IPS-15b (cell line): ENCODE data around the gene ZNF254.

Experiments used
- H3K27me3 ChIP-seq: one replicate; pipeline ENCODE4 v1.6.1; 2013; ENCODE audit warnings: low read length; ENCODE audit not compliant: control insufficient read depth, insufficient read depth
- H3K36me3 ChIP-seq: one replicate; pipeline ENCODE4 v1.6.1; 2013; ENCODE audit warnings: low read length; ENCODE audit not compliant: control insufficient read depth, insufficient read depth
- H3K4me1 ChIP-seq: one replicate; pipeline ENCODE4 v1.6.1; 2013; ENCODE audit warnings: mild to moderate bottlenecking, low read length; ENCODE audit not compliant: control insufficient read depth, insufficient read depth
- H3K4me3 ChIP-seq: one replicate; pipeline ENCODE4 v1.5.1; 2013; ENCODE audit warnings: low read depth, low read length
- H3K9ac ChIP-seq: one replicate; pipeline ENCODE4 v1.6.1; 2013; ENCODE audit warnings: low read depth, mild to moderate bottlenecking, low read length
- H3K9me3 ChIP-seq: one replicate; pipeline ENCODE4 v1.6.1; 2013; ENCODE audit warnings: mild to moderate bottlenecking, low read length; ENCODE audit not compliant: control insufficient read depth, insufficient read depth

ZNF254 gene

GRCh38 chr19:24142771-24143170, 55.8 kb downstream of the ZNF254 start:
- H3K9ac ChIP-seq, result no peak overlapping the region
- no peak overlapping the region for H3K4me3 ChIP-seq
- no peaks in the 10 kb centered on the region for H3K4me1 ChIP-seq
- H3K9me3 ChIP-seq, result no peaks in the 10 kb centered on the region
- H3K27me3 ChIP-seq, result no peaks in the 10 kb centered on the region
- H3K36me3 ChIP-seq, result peaks cover 2% of the 10 kb centered on the region

GRCh38 chr19:24159707-24160106, 72.7 kb downstream of the ZNF254 start:
- Histone ChIP-seq H3K9me3 (peaks cover 11% of the 10 kb centered on the region), H3K36me3 (no peaks in the 10 kb centered on the region), H3K4me1 (no peaks in the 10 kb centered on the region), H3K27me3 (no peaks in the 10 kb centered on the region), H3K4me3 (no peak overlapping the region), H3K9ac (no peak overlapping the region)

- no peaks in the 10 kb centered on the region for H3K36me3 ChIP-seq
- H3K4me1 ChIP-seq, result no peaks in the 10 kb centered on the region
- no peak overlapping the region for H3K4me3 ChIP-seq
- H3K27me3 ChIP-seq, result no peaks in the 10 kb centered on the region
- H3K9me3 ChIP-seq, result peaks cover 11% of the 10 kb centered on the region
- no peak overlapping the region for H3K9ac ChIP-seq
Measured at GRCh38 chr19:24166055-24166454, 79.1 kb downstream of the ZNF254 start.

GRCh38 chr19:24173882-24174281, 86.9 kb downstream of the ZNF254 start:
- no peak overlapping the region for H3K4me3 ChIP-seq

GRCh38 chr19:24177686-24178085, 90.7 kb downstream of the ZNF254 start:
- Histone ChIP-seq H3K36me3 (no peaks in the 10 kb centered on the region), H3K4me1 (no peaks in the 10 kb centered on the region), H3K27me3 (no peaks in the 10 kb centered on the region), H3K9ac (no peak overlapping the region), H3K4me3 (no peak overlapping the region), H3K9me3 (peaks cover 27% of the 10 kb centered on the region)

More at GRCh38 chr19:24173882-24174281, 86.9 kb downstream of the ZNF254 start:
- H3K9me3 ChIP-seq, result peaks cover 17% of the 10 kb centered on the region
- no peaks in the 10 kb centered on the region for H3K36me3 ChIP-seq
- H3K27me3 ChIP-seq, result no peaks in the 10 kb centered on the region
- no peak overlapping the region for H3K9ac ChIP-seq
- H3K4me1 ChIP-seq, result no peaks in the 10 kb centered on the region

- Histone ChIP-seq H3K27me3 (no peaks in the 10 kb centered on the region), H3K4me1 (no peaks in the 10 kb centered on the region), H3K4me3 (no peak overlapping the region), H3K9ac (no peak overlapping the region), H3K36me3 (no peaks in the 10 kb centered on the region), H3K9me3 (peaks cover 26% of the 10 kb centered on the region)
Measured at GRCh38 chr19:24178207-24178606, 91.2 kb downstream of the ZNF254 start.
